Activated T-cell treated with anti-CD3 and anti-CD28 coated beads, Interleukin-2, amount 50 U/mL, for 4 hours (primary cell): ENCODE measurements around the gene SSRP1. TPM values are rescaled to one million over a fixed set of nuclear protein-coding genes. Genes with fewer than 3 reads are reported as not detected.

ENCODE experiments used
- ATAC-seq, 2 donors: fragments of 200-7000 bp; cut with Tn5 transposase; one replicate each; pipeline ENCODE4 v1.10.0; 2021
- DNase-seq: peaks from one replicate; pipeline ENCODE4 v3.0.0-alpha.2; 2020
- H3K27me3 Mint-ChIP-seq: one replicate; pipeline ENCODE4 v1.8.0; 2021; ENCODE audit warnings: low read depth, mixed read lengths
- H3K36me3 Mint-ChIP-seq: one replicate; pipeline ENCODE4 v1.8.0; 2022; ENCODE audit warnings: mixed read lengths; ENCODE audit not compliant: insufficient read depth
- H3K4me1 Mint-ChIP-seq: one replicate; pipeline ENCODE4 v1.8.0; 2021; ENCODE audit warnings: low read depth, mixed read lengths
- H3K4me3 Mint-ChIP-seq: one replicate; pipeline ENCODE4 v1.8.0; 2021; ENCODE audit warnings: mild to moderate bottlenecking, moderate library complexity, mixed read lengths
- H3K9me3 Mint-ChIP-seq: one replicate; pipeline ENCODE4 v1.8.0; 2021; ENCODE audit warnings: mixed read lengths
- total RNA-seq, 3 donors: library from RNA; stranded (reverse); gene quantifications; one replicate each; pipeline ENCODE4 v1.2.1, GENCODE V29; 2021

Gene SSRP1
- total RNA-seq, 3 donors from 2014 or later = 287 to 317 (median 302) TPM

DNA sequence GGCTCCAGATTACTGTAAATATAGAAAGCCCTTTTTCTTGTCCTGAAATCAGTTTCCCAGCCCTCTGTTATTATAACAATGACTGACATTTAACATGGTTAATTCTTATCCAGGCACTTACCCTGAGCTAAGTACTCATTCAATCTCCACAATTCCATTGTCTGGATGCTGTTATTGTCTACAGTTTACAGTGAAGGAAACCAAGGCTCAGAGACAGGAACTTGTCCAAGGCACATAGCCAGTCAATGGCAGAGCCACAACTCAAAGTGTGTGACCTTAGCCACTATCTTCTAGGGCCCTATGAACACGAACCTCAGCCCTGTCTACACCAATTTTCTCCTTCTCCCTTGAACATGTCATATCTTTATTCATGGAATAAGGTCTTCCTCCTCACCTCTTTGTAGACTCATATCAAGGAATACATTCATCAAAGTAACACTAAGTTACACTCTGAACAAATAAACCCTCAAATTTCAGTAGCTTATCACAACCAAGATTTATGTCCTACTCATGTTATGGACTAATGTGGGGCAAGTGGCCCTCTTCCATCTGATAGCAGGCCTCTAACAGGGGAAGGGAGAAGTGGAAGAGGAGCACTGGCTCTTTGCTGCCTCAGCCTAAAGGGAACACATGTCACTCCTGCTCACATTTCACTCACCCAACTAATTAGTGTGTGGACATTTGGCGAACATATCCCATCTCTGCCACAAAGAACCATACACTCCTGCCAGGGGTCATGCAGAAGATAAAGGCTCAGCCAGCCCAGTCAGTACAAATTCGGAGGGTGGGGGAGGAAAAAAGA lies 59.3 kb downstream of the SSRP1 start:
- Mint-ChIP-seq H3K27me3 (peaks cover 24% of the 10 kb centered on the region), H3K9me3 (peaks cover 11% of the 10 kb centered on the region), H3K36me3 (no peaks in the 10 kb centered on the region), H3K4me1 (peaks cover 3% of the 10 kb centered on the region), H3K4me3 (no peak overlapping the region)
- DNase-seq = no peak
- no peak for ATAC-seq

Other genes with a start within 250 kb of the SSRP1 start
- not detected for gene LRRC55, start 153.9 kb downstream of the SSRP1 start, total RNA-seq
- gene APLNR, start 98.6 kb downstream of the SSRP1 start, total RNA-seq = not detected
- gene TNKS1BP1, start 10.9 kb downstream of the SSRP1 start, total RNA-seq = 10 to 100 TPM; 27.2 to 34.3 (median 30.7) TPM
- not detected for gene P2RX3, start 2.5 kb upstream of the SSRP1 start, total RNA-seq
- not detected for gene PRG3, start 45.3 kb upstream of the SSRP1 start, total RNA-seq
- gene PRG2, start 54.8 kb upstream of the SSRP1 start, total RNA-seq = 1 to 10 TPM; 1.8 to 2.7 (median 2.5) TPM
- 100 to 1,000 TPM; 508 to 551 (median 529) TPM for gene SLC43A3, start 91.2 kb upstream of the SSRP1 start, total RNA-seq
- gene RTN4RL2, start 124.6 kb upstream of the SSRP1 start, total RNA-seq = under 1 TPM; 0.16 to 0.33 (median 0.27) TPM
- 10 to 100 TPM; 15.5 to 20.3 (median 18.3) TPM for gene SLC43A1, start 179.8 kb upstream of the SSRP1 start, total RNA-seq
- 100 to 1,000 TPM; 152 to 189 (median 154) TPM for gene TIMM10, start 194.9 kb upstream of the SSRP1 start, total RNA-seq
- not detected for gene SMTNL1, start 201.7 kb upstream of the SSRP1 start, total RNA-seq
- 100 to 1,000 TPM; 117 to 136 (median 122) TPM for gene UBE2L6, start 231.8 kb upstream of the SSRP1 start, total RNA-seq